Nephron progenitor cell (in vitro differentiated cells): ENCODE results near the gene CENPK.
"Not testable (repeated sequence)": the region's sequence is repeated elsewhere in the genome, so short reads cannot be mapped to it uniquely, and the experiment has no call there.

ENCODE experiments used
- DNase-seq: peaks from one replicate; pipeline ENCODE4 v3.0.0; 2021
- H3K27ac Mint-ChIP-seq: 2 replicates; pipeline ENCODE4 v1.8.0; 2021; ENCODE audit warnings: mild to moderate bottlenecking, moderate library complexity, mixed read lengths
- H3K27me3 Mint-ChIP-seq: 2 replicates; pipeline ENCODE4 v1.8.0; 2021; ENCODE audit warnings: mild to moderate bottlenecking, low read depth, mixed read lengths; ENCODE audit not compliant: poor library complexity
- H3K36me3 Mint-ChIP-seq: 2 replicates; pipeline ENCODE4 v1.8.0; 2021; ENCODE audit warnings: low read depth, mixed read lengths
- H3K4me1 Mint-ChIP-seq: 2 replicates; pipeline ENCODE4 v1.8.0; 2021; ENCODE audit warnings: mixed read lengths
- H3K4me3 Mint-ChIP-seq: 2 replicates; pipeline ENCODE4 v1.8.0; 2021; ENCODE audit warnings: mild to moderate bottlenecking, moderate library complexity, mixed read lengths
- H3K9me3 Mint-ChIP-seq: 2 replicates; pipeline ENCODE4 v1.8.0; 2021; ENCODE audit warnings: mild to moderate bottlenecking, moderate library complexity, mixed read lengths
- TF ChIP-seq, protein P1 (sequence below): fragments of 200-600 bp; sonication (generic); IDR thresholded peaks from 2 replicates; pipeline ENCODE4 v1.5.0; 2021; ENCODE audit warnings: antibody characterized with exemption

The CENPK gene, protein sequence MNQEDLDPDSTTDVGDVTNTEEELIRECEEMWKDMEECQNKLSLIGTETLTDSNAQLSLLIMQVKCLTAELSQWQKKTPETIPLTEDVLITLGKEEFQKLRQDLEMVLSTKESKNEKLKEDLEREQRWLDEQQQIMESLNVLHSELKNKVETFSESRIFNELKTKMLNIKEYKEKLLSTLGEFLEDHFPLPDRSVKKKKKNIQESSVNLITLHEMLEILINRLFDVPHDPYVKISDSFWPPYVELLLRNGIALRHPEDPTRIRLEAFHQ

DNA sequence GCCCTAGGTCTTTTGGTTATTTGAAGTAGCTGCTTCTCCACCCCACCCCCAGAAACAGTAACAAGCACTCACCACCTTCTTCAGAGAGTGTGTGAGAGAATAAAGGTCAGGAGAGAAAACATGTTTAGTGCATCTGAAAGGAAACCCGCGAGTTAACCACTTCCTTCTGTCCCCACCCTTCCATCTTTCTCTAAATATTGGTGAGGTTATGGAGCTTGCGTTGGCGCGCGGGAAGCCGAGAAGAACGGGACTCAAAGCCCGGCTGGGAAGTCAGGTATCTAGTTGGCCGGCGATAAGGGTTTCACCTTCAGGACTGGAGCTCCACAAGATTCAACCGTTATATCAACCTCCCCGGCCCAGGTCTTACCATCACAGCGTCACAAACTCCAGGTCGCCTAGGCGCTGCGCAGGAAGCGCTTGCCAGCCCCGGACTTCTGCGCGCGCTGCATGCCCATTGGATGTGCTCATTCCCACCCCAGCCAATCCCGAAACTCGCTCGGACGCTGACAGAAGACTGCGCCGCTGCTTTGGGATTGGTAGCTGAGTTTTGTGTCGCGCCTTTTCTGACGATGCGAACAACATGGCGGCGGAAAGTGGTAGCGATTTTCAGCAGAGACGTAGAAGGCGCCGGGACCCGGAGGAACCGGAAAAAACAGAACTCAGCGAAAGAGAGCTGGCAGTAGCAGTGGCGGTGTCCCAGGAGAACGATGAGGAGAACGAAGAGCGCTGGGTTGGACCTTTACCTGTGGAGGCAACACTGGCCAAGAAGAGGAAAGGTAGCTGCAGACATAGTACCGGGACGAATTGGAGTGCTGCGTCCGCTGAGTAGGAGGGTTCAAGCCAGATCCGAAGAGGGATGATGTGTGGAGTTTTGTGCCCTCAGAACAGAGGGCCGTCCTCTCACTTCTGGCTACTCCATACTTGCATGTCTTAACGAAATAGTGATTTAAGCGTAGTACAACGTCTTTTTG, at the start of gene CENPK, which contains the start of gene PPWD1:
Gene CENPK, minus strand, starts transcription at position 438 of the 971 bp plus-strand sequence. CDS start 8,261 bp downstream, outside the sequence.
Gene PPWD1, plus strand, starts transcription at position 566 of the 971 bp plus-strand sequence. Its CDS starts 15 bp downstream, at position 581.
- Mint-ChIP-seq H3K36me3 (peaks cover 17% of the 10 kb centered on the region), H3K4me1 (peaks cover 43% of the 10 kb centered on the region), H3K9me3 (no peaks in the 10 kb centered on the region), H3K4me3 (peak within 1 kb of the TSS; percentile 97), H3K27me3 (peaks cover 6% of the 10 kb centered on the region), H3K27ac (peak within 1 kb of the TSS; percentile 100)
- DNase-seq: peak; percentile 93
- TF ChIP-seq, protein P1, sequence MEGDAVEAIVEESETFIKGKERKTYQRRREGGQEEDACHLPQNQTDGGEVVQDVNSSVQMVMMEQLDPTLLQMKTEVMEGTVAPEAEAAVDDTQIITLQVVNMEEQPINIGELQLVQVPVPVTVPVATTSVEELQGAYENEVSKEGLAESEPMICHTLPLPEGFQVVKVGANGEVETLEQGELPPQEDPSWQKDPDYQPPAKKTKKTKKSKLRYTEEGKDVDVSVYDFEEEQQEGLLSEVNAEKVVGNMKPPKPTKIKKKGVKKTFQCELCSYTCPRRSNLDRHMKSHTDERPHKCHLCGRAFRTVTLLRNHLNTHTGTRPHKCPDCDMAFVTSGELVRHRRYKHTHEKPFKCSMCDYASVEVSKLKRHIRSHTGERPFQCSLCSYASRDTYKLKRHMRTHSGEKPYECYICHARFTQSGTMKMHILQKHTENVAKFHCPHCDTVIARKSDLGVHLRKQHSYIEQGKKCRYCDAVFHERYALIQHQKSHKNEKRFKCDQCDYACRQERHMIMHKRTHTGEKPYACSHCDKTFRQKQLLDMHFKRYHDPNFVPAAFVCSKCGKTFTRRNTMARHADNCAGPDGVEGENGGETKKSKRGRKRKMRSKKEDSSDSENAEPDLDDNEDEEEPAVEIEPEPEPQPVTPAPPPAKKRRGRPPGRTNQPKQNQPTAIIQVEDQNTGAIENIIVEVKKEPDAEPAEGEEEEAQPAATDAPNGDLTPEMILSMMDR: no peak

DNA sequence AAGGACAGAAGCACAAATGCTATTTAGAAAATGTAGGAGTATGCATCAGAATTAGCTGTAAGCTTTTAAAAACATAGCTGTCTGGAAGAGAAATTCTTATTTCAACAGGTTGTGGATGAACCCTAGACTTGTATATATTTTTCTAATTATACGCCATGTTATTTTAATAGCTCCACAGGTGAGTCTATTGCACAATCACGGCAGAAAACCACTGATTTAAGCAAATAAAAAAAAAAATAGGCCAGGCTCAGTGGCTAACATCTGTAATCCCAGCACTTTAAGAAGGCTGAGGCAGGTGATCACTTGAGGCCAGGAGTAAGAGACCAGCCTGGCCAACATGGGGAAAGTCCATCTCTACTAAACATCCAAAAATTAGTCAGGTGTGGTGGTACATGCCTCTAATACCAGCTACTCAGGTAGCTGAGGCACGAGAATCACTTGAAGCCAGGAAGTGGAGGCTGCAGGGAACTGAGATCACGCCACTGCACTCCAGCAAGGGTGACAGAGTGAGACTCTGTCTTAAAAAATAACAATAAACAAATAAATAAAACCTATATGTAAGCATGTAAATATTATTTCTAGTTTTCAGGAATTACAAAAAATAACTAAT, 49.4 kb upstream of the CENPK start:
- Mint-ChIP-seq H3K36me3 (peaks cover 56% of the 10 kb centered on the region), H3K9me3 (no peaks in the 10 kb centered on the region), H3K4me1 (no peaks in the 10 kb centered on the region), H3K4me3 (no peak overlapping the region), H3K27me3 (no peaks in the 10 kb centered on the region), H3K27ac (no peak overlapping the region)
- DNase-seq: no peak
- TF ChIP-seq, protein P1: no peak

DNA sequence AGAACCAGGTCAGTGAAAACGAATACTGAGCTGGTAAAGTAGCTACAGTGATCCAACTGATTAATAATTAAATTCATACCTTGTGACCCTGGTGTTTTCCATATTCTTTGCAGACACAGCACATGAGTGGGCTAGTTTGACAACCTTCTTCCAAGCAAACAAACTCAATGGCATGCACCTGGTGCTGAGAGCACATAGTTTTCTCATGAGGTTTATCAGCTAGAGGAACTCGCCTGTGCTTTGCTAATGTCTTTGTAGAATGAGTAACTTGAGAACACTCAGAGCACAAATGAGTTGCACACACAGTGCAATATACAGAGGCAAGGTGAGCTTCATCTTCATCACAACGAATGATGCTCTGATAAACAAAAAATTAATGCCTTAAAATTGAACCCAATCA, 48.6 kb upstream of the CENPK start:
- no peak overlapping the region for H3K27ac Mint-ChIP-seq
- no peaks in the 10 kb centered on the region for H3K27me3 Mint-ChIP-seq
- H3K9me3 Mint-ChIP-seq: no peaks in the 10 kb centered on the region
- H3K4me1 Mint-ChIP-seq: no peaks in the 10 kb centered on the region
- no peak for DNase-seq
- H3K4me3 Mint-ChIP-seq: no peak overlapping the region
- H3K36me3 Mint-ChIP-seq: peaks cover 63% of the 10 kb centered on the region
- TF ChIP-seq, protein P1: no peak

DNA sequence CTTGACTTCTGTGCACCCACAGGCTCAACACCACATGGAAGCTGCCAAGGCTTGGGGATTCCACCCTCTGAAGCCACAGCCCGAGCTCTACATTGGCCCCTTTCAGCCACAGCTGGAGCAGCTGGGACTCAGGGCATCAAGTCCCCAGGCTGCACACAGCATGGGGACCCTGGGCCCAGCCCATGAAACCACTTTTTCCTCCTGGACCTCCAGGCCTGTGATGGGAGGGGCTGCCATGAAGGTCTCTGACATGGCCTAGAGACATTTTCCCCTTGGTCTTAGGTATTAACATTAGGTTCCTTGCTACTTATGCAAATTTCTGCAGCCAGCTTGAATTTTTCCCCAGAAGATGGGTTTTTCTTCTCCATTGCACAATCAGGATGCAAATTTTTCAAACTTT, 38.8 kb upstream of the CENPK start:
- H3K27me3 Mint-ChIP-seq, H3K4me1 Mint-ChIP-seq, H3K27ac Mint-ChIP-seq, H3K4me3 Mint-ChIP-seq, DNase-seq: not testable (repeated sequence)
- Mint-ChIP-seq H3K9me3 (peaks cover 36% of the 10 kb centered on the region), H3K36me3 (peaks cover 100% of the 10 kb centered on the region)

DNA sequence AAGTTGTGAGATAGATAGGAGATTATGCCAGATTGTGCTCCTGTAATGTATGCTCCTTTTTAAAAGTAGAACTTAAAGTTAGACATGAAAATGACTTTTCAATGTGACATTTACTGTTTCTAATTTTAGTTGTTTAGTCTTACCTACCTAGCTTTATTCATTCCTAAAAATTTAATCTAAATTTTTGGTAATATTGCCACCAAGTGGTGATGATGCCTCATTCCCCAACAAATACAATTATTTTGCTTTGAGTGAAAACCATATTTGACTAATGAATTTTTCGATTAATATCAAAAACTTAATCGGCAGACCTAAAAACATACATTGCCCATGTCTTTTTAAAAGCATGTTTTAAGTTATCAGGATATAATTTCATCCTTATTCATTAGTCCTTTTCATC, 25.7 kb upstream of the CENPK start:
- H3K9me3 Mint-ChIP-seq: no peaks in the 10 kb centered on the region

More for the DNA sequence above, 25.7 kb upstream of the CENPK start:
- Mint-ChIP-seq H3K27me3 (no peaks in the 10 kb centered on the region), H3K4me3 (no peak overlapping the region), H3K36me3 (peaks cover 30% of the 10 kb centered on the region), H3K27ac (no peak overlapping the region), H3K4me1 (no peaks in the 10 kb centered on the region)
- TF ChIP-seq, protein P1: no peak
- DNase-seq: no peak
